Nephron progenitor cell (in vitro differentiated cells): Measurements from ENCODE around the gene CCDC194.

Experiments used
- DNase-seq: peaks from one replicate; pipeline ENCODE4 v3.0.0; 2021
- H3K27ac Mint-ChIP-seq: 2 replicates; pipeline ENCODE4 v1.8.0; 2021; ENCODE audit warnings: mild to moderate bottlenecking, moderate library complexity, mixed read lengths
- H3K27me3 Mint-ChIP-seq: 2 replicates; pipeline ENCODE4 v1.8.0; 2021; ENCODE audit warnings: mild to moderate bottlenecking, low read depth, mixed read lengths; ENCODE audit not compliant: poor library complexity
- H3K36me3 Mint-ChIP-seq: 2 replicates; pipeline ENCODE4 v1.8.0; 2021; ENCODE audit warnings: low read depth, mixed read lengths
- H3K4me1 Mint-ChIP-seq: 2 replicates; pipeline ENCODE4 v1.8.0; 2021; ENCODE audit warnings: mixed read lengths
- H3K4me3 Mint-ChIP-seq: 2 replicates; pipeline ENCODE4 v1.8.0; 2021; ENCODE audit warnings: mild to moderate bottlenecking, moderate library complexity, mixed read lengths
- H3K9me3 Mint-ChIP-seq: 2 replicates; pipeline ENCODE4 v1.8.0; 2021; ENCODE audit warnings: mild to moderate bottlenecking, moderate library complexity, mixed read lengths
- TF ChIP-seq, protein P1 (sequence below): fragments of 200-600 bp; sonication (generic); IDR thresholded peaks from 2 replicates; pipeline ENCODE4 v1.5.0; 2021; ENCODE audit warnings: antibody characterized with exemption

CCDC194 gene

DNA sequence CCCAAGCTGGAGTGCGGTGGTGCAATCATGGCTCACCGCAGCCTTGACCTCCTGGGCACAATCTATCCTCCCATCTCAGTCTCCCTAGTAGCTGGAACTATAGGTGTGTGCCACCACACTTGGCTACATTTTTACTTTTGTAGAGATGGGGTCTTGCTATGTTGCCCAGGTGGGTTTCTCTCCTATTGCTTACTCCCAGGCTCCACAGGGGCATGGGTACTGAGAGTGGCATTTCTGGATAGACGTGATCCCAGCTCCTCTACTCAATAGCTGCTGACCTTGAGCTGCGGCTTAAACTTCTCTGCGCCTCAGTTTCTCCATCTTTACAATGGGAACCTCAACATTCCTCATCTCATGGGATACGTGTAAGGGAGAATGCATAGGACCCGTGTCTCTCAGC, 37.4 kb upstream of the CCDC194 start:
- TF ChIP-seq, protein P1, sequence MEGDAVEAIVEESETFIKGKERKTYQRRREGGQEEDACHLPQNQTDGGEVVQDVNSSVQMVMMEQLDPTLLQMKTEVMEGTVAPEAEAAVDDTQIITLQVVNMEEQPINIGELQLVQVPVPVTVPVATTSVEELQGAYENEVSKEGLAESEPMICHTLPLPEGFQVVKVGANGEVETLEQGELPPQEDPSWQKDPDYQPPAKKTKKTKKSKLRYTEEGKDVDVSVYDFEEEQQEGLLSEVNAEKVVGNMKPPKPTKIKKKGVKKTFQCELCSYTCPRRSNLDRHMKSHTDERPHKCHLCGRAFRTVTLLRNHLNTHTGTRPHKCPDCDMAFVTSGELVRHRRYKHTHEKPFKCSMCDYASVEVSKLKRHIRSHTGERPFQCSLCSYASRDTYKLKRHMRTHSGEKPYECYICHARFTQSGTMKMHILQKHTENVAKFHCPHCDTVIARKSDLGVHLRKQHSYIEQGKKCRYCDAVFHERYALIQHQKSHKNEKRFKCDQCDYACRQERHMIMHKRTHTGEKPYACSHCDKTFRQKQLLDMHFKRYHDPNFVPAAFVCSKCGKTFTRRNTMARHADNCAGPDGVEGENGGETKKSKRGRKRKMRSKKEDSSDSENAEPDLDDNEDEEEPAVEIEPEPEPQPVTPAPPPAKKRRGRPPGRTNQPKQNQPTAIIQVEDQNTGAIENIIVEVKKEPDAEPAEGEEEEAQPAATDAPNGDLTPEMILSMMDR, result no peak
- no peak for DNase-seq
- no peak overlapping the region for H3K4me3 Mint-ChIP-seq
- no peak overlapping the region for H3K27ac Mint-ChIP-seq
- H3K36me3 Mint-ChIP-seq, result peaks cover 17% of the 10 kb centered on the region
- no peaks in the 10 kb centered on the region for H3K27me3 Mint-ChIP-seq
- H3K9me3 Mint-ChIP-seq, result no peaks in the 10 kb centered on the region
- peaks cover 11% of the 10 kb centered on the region for H3K4me1 Mint-ChIP-seq

DNA sequence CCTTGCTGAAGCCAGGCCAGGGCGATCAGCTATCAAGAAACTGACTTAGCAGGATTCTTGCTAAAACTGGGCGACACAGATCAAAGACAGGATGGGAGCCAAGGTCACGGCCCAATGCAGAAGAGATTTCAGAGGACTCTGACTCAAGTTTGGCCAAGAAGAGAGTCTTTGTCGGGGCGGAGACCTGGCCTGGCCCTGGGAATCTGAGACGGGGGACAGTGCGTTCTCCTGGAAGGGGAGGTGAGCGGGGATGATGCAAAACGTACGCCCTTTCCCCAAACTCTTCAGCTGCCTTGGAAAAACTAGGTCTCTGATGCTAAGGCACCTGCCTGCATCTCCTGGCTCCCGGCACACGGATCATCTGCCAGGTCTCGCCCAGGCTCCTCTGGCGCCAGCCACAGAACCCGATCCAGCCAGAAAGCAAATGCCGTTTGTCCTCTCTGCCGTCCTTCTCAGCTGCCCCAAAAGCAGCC, 35.7 kb upstream of the CCDC194 start:
- no peaks in the 10 kb centered on the region for H3K9me3 Mint-ChIP-seq
- peak overlapping the region; percentile 91 for H3K27ac Mint-ChIP-seq

DNA sequence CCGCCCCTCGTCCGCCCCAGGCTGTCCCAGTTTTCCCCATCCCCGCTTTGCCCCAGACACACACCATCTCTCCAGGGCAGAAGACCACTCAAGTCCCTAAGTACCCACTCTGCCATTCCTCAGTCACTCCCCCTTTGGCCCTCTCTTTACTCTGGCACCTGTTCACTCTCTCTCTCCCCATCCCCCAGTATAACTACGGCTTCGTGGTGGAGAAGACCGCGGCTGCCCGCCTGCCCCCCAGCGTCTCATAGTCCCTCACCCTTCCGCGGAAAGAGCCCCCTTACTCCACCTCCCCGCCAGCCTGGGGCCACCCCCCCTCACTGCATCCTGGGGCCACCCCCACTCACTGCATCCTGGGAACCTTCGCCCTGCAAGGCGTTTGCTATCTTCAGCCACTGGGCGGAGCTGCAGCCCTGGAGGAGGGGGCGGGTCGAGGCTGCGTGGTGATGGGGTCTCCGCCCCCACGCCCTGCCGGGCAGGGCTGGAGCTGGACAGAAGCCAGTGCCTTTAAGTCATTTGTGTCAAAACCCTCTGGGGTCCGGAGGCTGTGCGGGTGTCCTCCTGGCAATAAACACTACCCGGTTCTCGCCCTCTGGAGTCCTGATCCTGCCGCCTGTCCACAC, 30.9 kb upstream of the CCDC194 start:
- TF ChIP-seq, protein P1, result peak; percentile 45
- Mint-ChIP-seq H3K27ac (peak overlapping the region; percentile 78), H3K4me3 (peak overlapping the region; percentile 49), H3K4me1 (peaks cover 39% of the 10 kb centered on the region), H3K27me3 (no peaks in the 10 kb centered on the region), H3K9me3 (no peaks in the 10 kb centered on the region), H3K36me3 (peaks cover 9% of the 10 kb centered on the region)
- DNase-seq, result peak; percentile 91

More for the DNA sequence above, 35.7 kb upstream of the CCDC194 start:
- no peaks in the 10 kb centered on the region for H3K27me3 Mint-ChIP-seq
- TF ChIP-seq, protein P1, result no peak
- H3K4me1 Mint-ChIP-seq, result peaks cover 19% of the 10 kb centered on the region
- no peak for DNase-seq
- no peak overlapping the region for H3K4me3 Mint-ChIP-seq
- peaks cover 4% of the 10 kb centered on the region for H3K36me3 Mint-ChIP-seq

DNA sequence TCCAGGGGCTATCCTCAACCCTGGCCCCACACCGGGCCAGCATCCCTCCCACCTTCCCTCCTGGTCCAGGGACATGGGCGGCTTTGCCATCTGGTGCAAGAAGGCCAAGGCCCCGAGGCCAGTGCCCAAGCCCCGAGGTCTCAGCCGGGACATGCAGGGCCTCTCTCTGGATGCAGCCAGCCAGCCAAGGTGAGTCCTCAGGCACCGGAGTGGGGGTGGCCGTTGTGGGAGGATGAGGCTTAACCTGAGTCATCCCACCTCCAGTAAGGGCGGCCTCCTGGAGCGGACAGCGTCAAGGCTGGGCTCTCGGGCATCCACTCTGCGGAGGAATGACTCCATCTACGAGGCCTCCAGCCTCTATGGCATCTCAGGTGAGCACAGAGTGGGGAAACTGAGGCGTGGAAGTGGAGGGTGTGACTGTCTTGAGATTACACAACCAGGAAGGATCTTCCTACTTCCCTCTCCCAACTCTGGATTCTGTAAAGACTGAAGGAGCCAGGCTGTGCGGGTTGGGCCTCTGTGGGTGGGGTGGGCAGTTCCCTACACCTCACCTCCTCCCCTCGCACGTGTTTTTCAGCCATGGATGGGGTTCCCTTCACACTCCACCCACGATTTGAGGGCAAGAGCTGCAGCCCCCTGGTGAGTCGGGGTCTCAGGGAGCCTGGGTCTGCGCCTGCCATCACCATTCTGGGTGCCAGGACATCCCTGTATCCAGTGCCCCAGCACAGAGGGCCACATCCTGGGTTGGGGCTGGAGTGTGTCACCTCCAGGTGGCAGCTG, 29.6 kb upstream of the CCDC194 start:
- peaks cover 9% of the 10 kb centered on the region for H3K36me3 Mint-ChIP-seq
- H3K27me3 Mint-ChIP-seq, result peaks cover 4% of the 10 kb centered on the region
- H3K27ac Mint-ChIP-seq, result no peak overlapping the region
- H3K9me3 Mint-ChIP-seq, result no peaks in the 10 kb centered on the region
- H3K4me3 Mint-ChIP-seq, result no peak overlapping the region
- TF ChIP-seq, protein P1, result no peak
- peaks cover 42% of the 10 kb centered on the region for H3K4me1 Mint-ChIP-seq
- DNase-seq, result no peak

DNA sequence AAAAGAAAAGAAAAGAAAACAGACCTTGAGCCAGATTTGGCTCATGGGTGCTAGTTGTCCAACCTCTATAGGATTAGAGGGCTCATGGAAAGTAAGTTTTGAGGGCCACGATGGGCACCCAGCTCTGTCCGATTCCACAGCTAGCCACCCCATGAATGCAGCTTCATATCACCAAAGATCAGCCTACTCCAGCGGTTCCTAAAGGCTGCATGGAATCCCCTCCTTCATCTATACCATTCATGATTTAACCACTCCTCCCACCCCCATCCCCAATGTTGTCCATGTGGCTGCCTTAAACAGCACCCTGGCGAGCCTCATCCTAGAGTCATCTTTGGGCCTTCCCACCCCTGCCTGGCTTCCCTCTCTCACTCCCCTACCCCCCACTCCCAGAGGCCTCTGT, 27.9 kb upstream of the CCDC194 start:
- no peak overlapping the region for H3K4me3 Mint-ChIP-seq
- peaks cover 4% of the 10 kb centered on the region for H3K27me3 Mint-ChIP-seq
- TF ChIP-seq, protein P1, result no peak
- peaks cover 12% of the 10 kb centered on the region for H3K36me3 Mint-ChIP-seq
- DNase-seq, result no peak
- no peaks in the 10 kb centered on the region for H3K9me3 Mint-ChIP-seq
- H3K27ac Mint-ChIP-seq, result no peak overlapping the region
- H3K4me1 Mint-ChIP-seq, result peaks cover 58% of the 10 kb centered on the region
